IPS-NIHi11 (cell line): ENCODE data around the gene CACNA1H.

Experiments used
- DNase-seq: peaks from one replicate; pipeline ENCODE4 v3.0.0; 2012; ENCODE audit warnings: mixed read lengths, low spot score

The CACNA1H gene

DNA sequence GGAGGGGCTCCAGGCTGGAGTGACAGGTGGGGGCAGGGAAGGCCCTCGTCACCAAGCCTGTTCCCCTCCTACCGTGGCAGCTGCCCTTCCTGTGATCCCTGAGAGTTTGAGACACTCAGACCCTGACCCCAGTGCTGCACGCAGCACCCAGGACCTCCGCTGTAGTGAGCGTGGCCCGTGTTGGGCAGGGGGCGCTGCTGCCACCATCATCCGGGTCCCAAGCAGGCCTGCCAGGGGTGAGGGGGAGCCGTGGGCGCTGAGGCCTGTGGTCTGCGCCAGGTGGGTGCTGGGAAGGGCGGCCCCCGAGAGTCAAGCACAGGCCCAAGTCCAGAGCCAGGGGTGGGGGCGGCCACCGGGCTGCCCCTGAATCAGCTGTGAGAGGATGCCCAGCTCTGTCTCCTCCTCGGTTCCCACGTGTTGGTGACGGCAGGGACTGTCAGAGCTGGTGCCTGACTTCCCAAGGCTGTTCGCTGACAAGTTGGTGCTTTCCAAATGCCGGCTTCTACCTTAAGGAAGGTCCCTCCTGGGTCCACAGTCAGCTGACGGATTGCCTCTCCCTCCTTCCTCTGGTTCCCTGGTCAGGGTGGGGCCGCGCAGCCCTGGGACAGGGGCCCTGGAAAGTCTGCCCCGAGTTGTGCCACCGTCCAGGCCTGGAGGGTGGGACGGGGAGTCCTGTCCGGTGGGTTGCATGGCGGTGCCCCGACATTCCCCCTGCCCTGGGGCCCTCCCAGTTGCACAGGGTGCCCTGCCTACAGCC, 41.1 kb downstream of the CACNA1H start:
- DNase-seq, result no peak

DNA sequence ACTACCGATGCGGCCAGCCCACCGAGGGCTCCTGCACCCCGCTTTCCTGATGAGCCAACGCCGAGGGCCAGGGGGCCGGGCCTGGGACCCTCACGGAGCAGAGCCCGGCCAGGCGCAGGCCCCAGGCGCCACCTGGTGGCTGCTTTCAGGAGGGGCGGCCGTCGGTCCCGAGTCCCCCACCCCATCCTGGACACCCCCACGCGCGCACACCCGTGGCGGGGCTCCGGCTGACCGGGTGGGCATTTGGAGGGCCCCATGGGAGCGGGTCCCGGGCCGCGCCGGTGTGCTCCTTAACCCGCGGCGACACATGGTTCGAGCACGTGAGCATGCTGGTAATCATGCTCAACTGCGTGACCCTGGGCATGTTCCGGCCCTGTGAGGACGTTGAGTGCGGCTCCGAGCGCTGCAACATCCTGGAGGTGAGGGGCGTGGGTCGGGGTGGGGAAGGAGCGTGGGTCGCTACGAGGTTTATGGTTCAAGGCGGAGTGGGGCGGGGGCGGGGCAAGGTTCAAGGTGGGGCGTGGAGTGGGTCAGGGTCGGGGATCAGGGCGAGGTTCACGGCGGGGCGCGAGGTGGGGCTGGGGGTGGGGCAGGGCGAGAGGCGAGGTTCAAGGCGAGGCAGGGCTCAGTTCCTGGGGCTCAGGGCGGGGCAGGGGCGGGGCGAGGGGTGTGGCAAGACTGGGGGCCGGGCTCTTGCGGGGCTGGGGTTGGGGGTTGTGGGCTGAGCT, 41.9 kb downstream of the CACNA1H start:
- DNase-seq, result peak; percentile 92

DNA sequence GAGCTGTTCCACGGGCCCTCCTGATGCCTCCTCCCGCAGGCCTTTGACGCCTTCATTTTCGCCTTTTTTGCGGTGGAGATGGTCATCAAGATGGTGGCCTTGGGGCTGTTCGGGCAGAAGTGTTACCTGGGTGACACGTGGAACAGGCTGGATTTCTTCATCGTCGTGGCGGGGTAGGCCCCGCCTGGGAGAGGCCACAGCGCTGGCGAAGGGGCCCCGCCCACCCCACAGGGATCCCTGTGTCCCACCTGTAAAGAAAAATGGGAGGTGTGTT, 42.4 kb downstream of the CACNA1H start:
- no peak for DNase-seq

DNA sequence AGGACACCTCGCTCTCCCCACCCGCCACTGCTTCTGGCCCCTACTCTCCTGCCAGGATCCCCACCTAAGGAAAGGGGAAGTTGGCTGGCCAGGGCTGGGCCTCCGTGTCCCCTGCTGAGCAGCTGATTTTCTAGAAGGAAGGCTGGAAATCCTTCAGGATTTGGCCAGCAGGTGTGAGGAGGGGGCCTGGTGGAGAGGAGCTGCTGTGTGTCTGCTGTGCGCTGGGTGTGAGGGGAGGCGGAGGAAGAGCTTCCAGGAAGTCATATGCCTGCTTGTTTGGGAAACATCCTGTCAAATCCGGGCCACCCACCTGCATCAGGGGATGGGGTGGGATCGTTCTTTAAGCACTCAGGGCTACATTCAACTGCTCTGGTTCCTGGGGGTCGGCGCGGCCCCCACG, 43.6 kb downstream of the CACNA1H start:
- DNase-seq, result no peak

DNA sequence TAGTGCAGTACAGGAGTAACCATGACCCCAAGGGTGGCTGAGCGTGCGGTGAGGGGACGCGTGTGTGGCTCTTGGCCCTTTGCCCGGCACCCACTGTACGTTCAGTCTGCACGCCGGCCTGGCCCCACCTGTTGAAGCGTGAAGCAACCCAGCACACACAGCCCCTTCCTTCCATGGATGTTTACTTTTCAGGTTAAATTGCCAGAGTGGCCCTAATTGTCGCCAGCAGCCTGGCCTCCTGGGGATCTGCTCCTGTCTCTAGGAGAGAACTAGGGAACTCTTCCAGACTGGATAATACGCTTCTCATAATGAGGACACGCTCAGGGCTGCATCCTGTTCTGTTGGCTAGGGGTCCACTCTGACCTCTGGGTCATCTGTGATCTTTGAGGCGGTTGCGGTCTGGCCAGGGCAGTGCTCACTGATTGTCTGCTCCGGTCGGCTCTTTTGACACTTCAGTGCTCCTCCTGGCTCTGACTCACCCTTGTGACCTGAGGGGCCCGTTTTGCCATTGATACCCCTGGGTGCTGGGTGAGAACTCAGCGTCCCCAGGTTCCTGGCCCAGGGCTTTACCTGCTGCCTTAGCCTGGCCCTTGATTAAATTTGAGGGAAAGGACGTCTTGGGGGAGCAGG, 44.4 kb downstream of the CACNA1H start:
- no peak for DNase-seq

DNA sequence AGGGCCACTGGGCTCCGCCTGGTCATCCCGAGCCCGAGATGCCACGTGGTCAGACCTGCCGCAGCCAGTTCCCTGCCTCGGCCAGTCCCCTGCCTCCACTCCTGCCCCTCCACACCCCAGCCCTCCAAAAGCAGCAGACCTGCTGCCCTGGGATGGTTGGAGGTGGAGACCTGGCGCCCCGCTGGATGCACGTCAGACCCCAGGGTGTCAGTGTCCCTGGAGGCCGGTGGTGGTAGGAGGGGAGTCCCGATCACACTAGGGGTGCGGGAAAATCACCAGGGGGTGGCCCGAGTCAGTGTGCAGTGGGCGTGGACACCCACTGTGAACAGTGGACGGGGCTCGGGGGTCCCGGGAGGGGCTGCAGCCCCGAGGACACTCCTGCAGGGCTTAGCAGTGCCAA, 45.3 kb downstream of the CACNA1H start:
- no peak for DNase-seq

DNA sequence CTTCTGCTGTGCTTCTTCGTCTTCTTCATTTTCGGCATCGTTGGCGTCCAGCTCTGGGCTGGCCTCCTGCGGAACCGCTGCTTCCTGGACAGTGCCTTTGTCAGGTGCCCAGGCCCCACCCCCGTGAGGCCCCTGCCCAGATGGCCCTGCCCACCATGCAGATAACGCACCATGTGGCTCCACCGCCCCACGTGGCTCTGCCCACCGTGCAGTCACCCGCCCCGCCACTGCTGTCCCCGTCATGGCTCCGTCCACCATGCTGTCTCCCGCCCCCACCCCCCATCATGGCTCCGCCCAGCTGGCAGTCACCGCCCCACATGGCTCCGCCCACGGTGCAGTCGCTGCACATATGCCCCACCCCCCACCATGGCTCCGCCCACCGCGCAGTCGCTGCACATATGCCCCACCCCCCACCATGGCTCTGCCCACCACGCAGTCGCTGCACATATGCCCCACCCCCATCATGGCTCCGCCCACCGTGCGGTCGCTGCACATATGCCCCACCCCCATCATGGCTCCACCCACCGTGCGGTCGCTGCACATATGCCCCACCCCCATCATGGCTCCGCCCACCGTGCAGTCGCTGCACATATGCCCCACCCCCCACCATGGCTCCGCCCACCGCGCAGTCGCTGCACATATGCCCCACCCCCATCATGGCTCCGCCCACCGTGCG, 45.9 kb downstream of the CACNA1H start:
- peak; percentile 67 for DNase-seq

DNA sequence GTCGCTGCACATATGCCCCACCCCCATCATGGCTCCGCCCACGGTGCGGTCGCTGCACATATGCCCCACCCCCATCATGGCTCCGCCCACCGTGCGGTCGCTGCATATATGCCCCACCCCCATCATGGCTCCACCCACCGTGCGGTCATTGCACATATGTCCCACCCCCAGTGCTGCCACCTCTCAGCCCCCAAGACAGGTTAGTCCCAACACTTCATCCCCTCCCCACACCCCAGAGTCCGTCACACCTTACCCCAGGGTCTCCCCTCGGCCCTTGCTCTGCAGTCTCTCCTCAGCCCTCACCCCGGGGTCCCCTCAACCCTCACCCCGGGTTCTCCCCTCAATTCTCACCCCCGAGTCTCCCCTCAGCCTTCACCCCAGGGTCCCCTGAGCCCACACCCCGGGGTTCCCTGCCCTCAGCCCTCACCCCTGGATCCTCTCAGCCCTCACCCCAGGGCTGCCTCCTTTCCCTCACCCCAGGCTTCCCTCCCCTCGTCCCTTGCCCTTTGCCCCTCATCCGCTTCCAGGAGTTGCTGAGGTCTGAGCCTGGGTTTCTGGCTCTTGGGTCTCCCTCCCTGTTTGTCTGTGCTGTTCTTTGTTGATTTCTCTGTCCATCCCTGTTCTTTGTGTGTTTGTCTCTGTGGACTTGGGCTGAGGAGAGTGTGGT, 46.6 kb downstream of the CACNA1H start:
- peak; percentile 65 for DNase-seq

DNA sequence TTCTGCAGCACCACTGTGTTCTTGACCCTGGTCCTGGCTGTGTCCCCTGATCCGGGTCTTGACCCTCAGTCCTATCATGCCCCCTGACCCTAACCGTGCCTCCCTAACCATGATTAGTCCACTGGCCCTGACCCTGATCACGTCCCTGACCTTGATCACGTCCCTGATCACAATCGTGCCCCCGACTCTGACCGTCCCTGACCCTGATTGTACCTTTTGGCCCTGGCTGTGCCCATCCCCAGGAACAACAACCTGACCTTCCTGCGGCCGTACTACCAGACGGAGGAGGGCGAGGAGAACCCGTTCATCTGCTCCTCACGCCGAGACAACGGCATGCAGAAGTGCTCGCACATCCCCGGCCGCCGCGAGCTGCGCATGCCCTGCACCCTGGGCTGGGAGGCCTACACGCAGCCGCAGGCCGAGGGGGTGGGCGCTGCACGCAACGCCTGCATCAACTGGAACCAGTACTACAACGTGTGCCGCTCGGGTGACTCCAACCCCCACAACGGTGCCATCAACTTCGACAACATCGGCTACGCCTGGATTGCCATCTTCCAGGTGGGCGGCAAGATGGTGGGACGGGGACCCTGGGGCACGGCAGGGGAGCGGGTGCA, 47.2 kb downstream of the CACNA1H start:
- DNase-seq, result no peak

DNA sequence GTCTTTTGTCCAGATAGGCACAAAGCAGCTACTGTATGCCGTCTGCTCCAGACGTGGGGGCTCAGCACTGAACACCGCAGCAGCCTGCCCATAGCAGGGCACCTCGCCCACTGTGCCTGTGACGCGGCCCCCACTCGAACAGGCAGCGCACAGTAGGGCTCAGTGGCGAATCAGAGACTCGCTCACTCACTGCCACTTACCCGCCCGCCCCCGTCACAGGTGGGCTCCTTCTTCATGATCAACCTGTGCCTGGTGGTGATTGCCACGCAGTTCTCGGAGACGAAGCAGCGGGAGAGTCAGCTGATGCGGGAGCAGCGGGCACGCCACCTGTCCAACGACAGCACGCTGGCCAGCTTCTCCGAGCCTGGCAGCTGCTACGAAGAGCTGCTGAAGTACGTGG, 48.5 kb downstream of the CACNA1H start:
- DNase-seq, result no peak

DNA sequence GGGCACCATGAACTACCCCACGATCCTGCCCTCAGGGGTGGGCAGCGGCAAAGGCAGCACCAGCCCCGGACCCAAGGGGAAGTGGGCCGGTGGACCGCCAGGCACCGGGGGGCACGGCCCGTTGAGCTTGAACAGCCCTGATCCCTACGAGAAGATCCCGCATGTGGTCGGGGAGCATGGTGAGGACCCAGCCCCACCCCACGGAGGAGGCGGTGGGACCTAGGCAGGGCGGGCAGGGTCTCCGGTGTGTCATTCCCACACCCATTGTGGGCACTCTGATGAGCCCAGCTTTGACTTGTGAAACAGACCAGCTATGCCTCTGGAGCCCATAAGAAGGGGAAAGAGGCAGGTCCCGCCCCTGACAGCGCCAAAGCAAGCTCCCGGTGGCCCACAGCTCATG, 49.4 kb downstream of the CACNA1H start:
- DNase-seq, result no peak

DNA sequence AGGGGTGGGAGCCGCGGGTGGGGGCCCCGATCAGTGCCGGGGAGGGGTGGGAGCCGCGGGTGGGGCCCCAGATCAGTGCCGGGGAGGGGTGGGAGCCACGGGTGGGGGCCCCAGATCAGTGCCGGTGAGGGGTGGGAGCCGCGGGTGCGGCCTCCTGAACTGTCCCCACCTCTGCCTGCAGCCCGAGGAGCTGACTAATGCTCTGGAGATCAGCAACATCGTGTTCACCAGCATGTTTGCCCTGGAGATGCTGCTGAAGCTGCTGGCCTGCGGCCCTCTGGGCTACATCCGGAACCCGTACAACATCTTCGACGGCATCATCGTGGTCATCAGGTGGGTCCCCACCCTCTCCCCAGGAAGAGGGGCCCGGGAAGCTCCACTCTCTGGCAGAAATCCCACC, 52.0 kb downstream of the CACNA1H start:
- DNase-seq, result no peak

DNA sequence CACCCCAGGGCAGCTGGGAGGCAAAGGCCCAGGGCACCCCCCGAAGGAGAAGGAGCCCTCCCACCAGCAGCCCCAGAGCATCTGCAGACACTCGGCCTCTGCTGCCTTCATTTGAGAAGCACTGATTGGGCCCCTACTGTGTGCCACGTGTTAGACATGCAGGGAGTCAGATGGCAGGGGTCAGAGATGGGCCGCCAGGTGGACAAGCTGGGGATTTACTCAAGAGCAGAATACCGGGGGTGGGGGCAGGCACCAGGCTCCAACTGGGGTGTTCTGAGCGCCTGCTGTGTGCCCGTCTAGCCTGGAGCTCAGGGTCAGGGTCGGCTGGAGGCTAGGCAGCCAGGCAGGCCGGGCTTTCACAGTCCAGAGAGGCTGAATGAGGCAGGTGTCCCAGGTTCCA, 53.4 kb downstream of the CACNA1H start:
- no peak for DNase-seq

DNA sequence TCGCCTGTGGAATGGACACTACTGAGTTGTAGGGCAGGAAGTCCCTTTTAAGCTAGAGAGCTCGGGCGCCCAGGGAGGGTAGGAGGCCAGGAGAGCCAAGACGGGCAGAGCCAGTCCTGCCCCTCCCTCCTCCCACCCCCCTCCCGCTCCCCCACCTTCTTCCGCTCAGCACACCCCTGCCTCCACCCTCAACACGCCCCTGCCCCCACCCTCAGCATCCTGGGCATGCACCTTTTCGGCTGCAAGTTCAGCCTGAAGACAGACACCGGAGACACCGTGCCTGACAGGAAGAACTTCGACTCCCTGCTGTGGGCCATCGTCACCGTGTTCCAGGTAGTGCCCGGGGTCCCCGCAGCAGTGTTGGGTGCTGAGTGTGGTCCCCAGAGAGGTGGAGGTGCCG, 53.9 kb downstream of the CACNA1H start:
- DNase-seq, result no peak

DNA sequence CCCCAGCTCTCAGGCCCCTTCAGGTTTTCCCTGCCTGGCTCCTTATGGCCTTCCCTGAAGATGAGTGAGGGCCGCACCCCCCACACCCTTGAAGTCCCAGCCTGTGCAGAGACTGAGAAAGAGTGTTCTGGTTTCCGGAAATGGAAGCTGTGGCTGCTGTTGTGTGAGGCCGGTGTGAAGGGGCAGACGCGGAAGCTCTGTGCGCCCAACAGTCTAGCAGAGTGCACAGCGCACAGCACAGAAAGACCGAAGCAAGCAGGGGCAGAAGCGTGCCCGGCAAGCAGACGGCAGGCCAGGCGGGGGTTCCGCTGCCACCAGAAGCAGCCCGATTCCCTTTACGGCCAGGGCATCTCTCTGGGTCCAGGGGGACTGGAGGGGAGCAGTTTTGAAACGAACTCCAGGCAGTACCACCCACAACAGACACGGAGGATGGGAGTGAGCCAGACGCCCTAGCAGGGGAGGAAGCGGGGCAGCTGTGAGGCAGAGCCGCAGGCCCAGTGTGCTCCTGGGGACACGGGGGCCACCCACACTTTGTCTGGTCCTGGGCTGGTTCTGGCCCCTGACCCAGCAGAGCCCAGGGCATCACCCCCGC, 55.4 kb downstream of the CACNA1H start:
- DNase-seq, result no peak

DNA sequence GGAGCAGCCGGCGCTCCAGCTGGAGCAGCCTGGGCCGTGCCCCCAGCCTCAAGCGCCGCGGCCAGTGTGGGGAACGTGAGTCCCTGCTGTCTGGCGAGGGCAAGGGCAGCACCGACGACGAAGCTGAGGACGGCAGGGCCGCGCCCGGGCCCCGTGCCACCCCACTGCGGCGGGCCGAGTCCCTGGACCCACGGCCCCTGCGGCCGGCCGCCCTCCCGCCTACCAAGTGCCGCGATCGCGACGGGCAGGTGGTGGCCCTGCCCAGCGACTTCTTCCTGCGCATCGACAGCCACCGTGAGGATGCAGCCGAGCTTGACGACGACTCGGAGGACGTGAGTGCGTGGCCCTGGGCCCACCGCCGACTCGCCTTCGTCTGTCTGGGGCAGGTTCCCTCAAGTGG, 56.2 kb downstream of the CACNA1H start:
- no peak for DNase-seq

DNA sequence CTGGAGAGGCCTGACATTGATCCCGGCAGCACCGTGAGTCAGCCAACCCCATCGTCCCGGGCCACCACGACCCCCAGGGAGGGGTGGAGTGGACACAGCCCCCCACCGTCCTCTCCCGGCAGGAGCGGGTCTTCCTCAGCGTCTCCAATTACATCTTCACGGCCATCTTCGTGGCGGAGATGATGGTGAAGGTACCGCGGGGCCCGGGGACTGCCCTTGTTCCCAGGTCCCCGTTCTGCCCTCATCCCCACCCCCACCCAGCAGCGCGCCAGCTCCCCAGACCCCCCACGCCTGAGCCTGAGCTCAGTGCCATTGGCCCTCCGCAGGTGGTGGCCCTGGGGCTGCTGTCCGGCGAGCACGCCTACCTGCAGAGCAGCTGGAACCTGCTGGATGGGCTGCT, 57.6 kb downstream of the CACNA1H start:
- DNase-seq, result no peak

DNA sequence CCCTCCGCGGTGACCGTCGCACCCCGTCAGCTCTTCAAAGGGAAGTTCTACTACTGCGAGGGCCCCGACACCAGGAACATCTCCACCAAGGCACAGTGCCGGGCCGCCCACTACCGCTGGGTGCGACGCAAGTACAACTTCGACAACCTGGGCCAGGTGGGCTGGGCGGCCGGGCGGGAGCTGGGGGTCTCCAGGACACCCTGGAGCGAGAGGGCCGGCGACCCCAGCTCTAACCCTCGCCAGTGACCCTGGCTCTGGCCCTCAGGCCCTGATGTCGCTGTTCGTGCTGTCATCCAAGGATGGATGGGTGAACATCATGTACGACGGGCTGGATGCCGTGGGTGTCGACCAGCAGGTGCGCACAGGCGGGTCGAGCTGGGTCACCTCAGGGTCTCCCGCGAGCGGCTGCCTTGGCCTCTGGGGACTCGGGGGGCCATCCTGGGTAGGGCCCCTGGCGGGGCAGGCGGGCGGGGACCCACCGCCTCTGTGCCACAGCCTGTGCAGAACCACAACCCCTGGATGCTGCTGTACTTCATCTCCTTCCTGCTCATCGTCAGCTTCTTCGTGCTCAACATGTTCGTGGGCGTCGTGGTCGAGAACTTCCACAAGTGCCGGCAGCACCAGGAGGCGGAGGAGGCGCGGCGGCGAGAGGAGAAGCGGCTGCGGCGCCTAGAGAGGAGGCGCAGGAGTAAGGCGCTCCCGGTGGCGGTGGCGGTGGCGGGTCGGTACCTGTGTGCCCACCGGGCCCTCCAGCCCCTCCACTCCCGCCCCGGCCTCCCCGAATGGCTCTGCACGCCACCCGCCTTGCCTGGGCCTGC, 58.8 kb downstream of the CACNA1H start:
- DNase-seq, result no peak

DNA sequence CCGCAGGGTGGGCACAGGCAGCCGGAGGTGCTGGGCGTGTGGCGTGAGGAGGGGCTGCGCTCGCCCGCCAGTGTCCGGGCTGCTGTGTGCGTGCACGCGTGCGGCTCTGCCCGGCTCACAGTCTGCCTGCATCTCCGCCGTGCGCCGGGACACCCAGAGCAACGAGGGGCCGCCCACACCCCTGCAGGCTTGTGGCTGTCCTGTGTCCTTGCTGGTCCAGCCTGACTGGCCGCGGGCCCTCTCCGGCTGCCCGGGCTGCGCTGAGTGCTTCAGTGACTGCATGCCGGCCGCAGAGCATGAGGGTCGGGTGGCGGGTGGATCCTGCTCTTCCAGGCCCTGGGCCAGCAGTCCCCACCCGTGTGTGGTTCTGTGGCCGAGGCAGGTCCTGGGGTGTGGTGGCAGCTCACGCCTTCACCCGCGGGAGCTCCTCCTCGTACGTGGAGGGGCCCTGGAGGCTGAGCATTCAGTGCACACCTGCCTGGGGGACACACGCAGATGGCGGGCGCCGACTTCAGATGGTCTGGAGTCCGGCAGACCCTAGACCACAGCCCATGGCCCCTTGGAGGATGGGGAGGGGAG, 59.8 kb downstream of the CACNA1H start:
- DNase-seq, result no peak

DNA sequence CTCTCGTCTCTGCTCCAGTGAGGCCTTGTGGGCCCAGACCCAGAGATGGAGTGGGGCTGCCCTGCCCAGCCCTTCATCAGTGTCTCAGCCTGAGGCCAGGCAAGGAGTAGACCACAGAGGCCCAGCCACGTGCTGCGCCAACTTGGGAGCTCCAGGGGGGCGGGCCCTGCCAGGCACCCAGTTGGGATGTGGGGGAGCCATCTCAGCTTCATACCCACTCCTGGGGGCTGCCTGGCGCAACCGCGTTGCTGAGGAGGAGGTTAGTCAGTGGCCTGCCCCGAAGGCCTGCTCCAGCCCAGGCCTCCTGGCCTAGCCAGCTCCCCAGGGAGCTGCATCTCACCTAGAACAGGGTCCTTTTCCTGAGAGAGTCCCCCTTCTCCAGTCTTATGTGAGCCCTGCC, 60.3 kb downstream of the CACNA1H start:
- no peak for DNase-seq
